IPS-20b (cell line): ENCODE results near the gene CLASP1.

Experiments used
- H3K27ac ChIP-seq: one replicate; pipeline ENCODE4 v1.5.1; 2013; ENCODE audit warnings: low read length
- H3K27me3 ChIP-seq: 2 replicates; pipeline ENCODE4 v1.6.1; 2013; ENCODE audit warnings: mild to moderate bottlenecking, low read length, inconsistent platforms; ENCODE audit not compliant: insufficient read depth
- H3K36me3 ChIP-seq: 2 replicates; pipeline ENCODE4 v1.6.1; 2013; ENCODE audit warnings: low read depth, mild to moderate bottlenecking, inconsistent platforms, low read length, moderate library complexity; ENCODE audit not compliant: insufficient read depth
- H3K4me1 ChIP-seq: 2 replicates; pipeline ENCODE4 v1.6.1; 2013; ENCODE audit warnings: mild to moderate bottlenecking, control low read depth, inconsistent platforms, low read length, moderate library complexity; ENCODE audit not compliant: insufficient read depth
- H3K4me3 ChIP-seq: 2 replicates; pipeline ENCODE4 v1.5.1; 2013; ENCODE audit warnings: mild to moderate bottlenecking, low read length, inconsistent platforms
- H3K9ac ChIP-seq: 2 replicates; pipeline ENCODE4 v1.6.1; 2013; ENCODE audit warnings: low read depth, mild to moderate bottlenecking, inconsistent platforms, low read length, moderate library complexity
- H3K9me3 ChIP-seq: 2 replicates; pipeline ENCODE4 v1.6.1; 2013; ENCODE audit warnings: mild to moderate bottlenecking, low read depth, low read length, inconsistent platforms; ENCODE audit not compliant: insufficient read depth

Gene CLASP1

DNA sequence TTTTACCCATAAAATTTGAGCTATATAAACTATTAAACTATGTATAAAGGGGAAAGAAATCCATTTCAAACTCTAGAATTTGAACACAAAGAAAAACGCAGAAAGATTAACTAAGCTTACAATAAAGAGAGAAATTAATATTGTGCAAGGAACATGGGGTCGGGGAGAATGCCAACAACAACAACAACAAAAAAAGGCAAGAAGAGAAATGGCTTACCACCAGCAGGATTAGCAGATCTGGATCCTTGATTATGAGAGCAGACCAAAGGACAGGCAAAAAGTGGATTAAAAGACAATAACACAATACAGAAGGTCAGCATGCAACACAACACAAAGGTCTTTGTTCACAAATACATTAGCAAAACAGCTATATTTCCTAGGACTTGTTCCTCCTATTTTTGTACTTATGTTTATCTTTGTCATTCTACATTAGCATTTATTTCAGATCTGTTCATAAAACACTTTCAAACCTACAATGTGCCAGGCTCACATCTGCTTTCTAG, 222.0 kb downstream of the CLASP1 start:
- H3K27ac ChIP-seq, result no peak overlapping the region
- peaks cover 69% of the 10 kb centered on the region for H3K36me3 ChIP-seq
- H3K9ac ChIP-seq, result no peak overlapping the region
- H3K27me3 ChIP-seq, result no peaks in the 10 kb centered on the region
- H3K9me3 ChIP-seq, result no peaks in the 10 kb centered on the region
- no peaks in the 10 kb centered on the region for H3K4me1 ChIP-seq
- H3K4me3 ChIP-seq, result no peak overlapping the region

DNA sequence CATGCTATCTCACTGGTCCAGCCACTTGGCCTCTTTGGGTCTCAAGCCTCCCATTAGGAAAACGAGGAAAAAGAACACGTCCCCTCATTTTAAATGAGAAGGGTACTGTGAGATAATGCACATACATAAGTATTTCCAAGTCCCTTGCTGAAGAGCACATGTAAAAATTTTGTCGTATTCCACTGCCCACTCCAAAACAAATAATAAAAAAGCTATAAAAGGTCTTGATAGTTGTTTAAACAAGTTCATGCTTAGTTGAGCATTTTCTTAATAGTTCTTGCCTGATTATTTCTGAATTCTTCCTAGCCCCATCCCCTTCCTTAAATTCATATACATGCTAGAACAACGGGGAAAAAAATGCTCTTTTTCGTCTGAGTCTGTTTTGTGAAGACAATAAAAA, 228.8 kb downstream of the CLASP1 start:
- peaks cover 53% of the 10 kb centered on the region for H3K36me3 ChIP-seq
- no peaks in the 10 kb centered on the region for H3K27me3 ChIP-seq
- H3K27ac ChIP-seq, result no peak overlapping the region
- no peaks in the 10 kb centered on the region for H3K9me3 ChIP-seq
- no peaks in the 10 kb centered on the region for H3K4me1 ChIP-seq
- H3K4me3 ChIP-seq, result no peak overlapping the region
- no peak overlapping the region for H3K9ac ChIP-seq

DNA sequence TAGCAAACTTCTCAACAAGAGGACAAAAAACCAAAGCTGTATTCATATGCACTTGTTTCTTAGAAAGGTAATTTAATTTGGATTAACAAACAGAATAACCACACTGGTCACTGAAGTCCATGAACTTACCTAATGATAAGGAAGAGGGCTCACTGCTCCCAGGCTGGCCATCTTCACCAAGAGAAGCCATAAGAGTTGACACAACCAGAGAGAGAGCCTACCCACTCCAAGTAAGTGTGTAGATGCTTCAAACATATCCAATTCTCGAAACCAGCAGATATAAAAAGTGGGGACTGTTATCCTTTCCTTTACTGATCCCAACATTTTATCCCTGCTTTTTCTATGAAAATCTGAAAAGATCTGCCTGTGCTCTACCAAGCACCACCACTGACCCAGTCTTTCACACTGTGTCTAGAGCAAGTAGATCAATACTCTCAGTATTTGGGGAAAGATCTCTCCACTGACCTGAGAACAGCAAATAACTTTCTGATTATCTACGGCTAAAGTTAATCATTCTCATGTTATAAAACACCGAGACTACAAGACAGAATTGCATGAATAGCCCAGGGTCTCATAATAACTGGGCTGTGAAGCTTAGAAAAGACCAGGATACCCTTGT, 230.1 kb downstream of the CLASP1 start:
- Histone ChIP-seq H3K27me3 (no peaks in the 10 kb centered on the region), H3K9me3 (no peaks in the 10 kb centered on the region), H3K4me1 (no peaks in the 10 kb centered on the region), H3K36me3 (peaks cover 47% of the 10 kb centered on the region), H3K27ac (no peak overlapping the region), H3K4me3 (no peak overlapping the region), H3K9ac (no peak overlapping the region)

DNA sequence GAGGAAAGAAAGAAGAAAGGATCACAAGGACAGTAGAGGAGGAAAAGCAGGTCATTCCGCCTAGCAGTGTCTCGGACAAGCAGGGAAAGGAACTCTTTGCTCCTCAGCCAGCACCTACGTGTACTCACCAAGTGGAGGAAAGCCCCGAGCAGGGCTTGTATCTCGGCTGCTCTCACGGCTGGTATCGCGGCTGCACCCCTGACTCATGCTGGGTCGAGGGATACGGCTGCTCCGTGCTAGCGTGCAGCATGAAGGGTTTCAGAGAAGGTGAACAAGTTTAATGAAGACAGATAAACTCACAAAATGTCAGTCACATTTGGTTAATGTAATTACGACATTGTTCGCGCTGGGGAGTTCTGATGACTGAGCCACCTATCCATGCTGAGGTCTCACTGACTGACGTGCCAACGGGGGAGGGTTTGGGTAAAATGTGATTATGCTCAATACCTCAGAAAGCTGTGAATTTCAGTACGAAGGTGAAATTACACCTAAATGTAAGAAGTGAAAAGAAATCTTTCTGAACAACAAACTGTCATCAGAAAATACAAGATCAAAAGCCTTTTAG, 230.7 kb downstream of the CLASP1 start:
- no peak overlapping the region for H3K9ac ChIP-seq
- no peaks in the 10 kb centered on the region for H3K27me3 ChIP-seq
- H3K27ac ChIP-seq, result no peak overlapping the region
- H3K4me3 ChIP-seq, result no peak overlapping the region
- H3K9me3 ChIP-seq, result no peaks in the 10 kb centered on the region
- H3K36me3 ChIP-seq, result peaks cover 49% of the 10 kb centered on the region
- no peaks in the 10 kb centered on the region for H3K4me1 ChIP-seq

DNA sequence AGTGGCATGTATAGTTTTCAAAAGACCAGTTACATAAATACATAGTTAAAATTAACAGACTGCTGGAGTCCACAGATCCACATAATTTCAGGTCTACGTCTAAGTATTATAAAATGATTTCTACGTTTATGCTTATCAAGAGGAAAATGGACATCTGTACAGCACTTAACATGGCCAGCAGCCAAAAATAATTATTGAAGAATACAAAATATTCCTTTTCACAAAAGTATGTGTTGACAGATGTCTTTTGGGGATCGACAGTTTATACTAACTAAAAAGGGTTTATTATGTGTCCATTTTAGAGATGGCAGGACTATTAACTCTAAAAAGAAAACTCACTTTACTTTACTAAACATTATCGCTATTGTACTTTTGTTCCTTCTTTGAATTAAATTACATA, 231.4 kb downstream of the CLASP1 start:
- Histone ChIP-seq H3K9me3 (no peaks in the 10 kb centered on the region), H3K27me3 (no peaks in the 10 kb centered on the region), H3K9ac (no peak overlapping the region), H3K4me1 (no peaks in the 10 kb centered on the region), H3K27ac (no peak overlapping the region), H3K4me3 (no peak overlapping the region), H3K36me3 (peaks cover 49% of the 10 kb centered on the region)

DNA sequence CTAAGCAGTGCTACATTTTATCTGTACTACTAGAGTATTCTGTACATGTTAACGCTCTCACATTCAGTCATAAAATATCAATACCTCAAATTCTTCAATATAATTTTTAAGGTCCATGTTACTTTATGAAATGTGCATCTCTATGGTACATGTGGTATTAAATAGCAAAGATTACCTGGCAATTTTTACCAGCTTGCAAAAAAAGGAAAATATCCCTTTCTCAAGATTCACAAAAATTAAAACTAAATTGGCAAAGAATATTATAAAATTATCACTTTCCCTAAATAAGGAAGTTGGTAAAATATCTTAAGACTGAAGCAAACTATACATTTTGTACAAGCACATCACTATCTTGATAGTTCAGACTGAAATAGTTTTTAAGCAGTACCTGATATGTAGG, 233.5 kb downstream of the CLASP1 start:
- no peaks in the 10 kb centered on the region for H3K9me3 ChIP-seq
- no peaks in the 10 kb centered on the region for H3K4me1 ChIP-seq
- no peak overlapping the region for H3K4me3 ChIP-seq
- no peak overlapping the region for H3K27ac ChIP-seq
- no peaks in the 10 kb centered on the region for H3K27me3 ChIP-seq
- no peak overlapping the region for H3K9ac ChIP-seq
- H3K36me3 ChIP-seq, result peaks cover 37% of the 10 kb centered on the region

DNA sequence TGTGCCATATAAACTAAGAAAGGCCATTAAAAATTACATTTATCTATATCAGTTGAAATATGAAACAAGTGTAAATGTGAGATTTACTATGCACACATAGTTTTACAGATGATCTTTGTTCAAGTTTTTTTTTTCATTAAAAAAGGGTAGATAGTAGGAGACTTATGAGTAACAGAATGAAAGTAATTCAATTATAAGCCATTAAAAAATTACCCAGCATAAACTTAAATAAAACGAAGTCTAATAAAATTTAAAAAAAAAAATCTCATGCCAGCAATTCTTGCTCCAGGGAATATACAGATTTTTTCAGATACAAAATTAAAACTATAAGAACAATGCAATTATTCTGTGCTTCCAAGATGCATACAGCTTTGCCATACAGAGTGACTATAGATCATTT, 236.9 kb downstream of the CLASP1 start:
- Histone ChIP-seq H3K9ac (no peak overlapping the region), H3K36me3 (peaks cover 46% of the 10 kb centered on the region), H3K9me3 (no peaks in the 10 kb centered on the region), H3K4me3 (no peak overlapping the region), H3K27me3 (no peaks in the 10 kb centered on the region), H3K4me1 (no peaks in the 10 kb centered on the region), H3K27ac (no peak overlapping the region)

DNA sequence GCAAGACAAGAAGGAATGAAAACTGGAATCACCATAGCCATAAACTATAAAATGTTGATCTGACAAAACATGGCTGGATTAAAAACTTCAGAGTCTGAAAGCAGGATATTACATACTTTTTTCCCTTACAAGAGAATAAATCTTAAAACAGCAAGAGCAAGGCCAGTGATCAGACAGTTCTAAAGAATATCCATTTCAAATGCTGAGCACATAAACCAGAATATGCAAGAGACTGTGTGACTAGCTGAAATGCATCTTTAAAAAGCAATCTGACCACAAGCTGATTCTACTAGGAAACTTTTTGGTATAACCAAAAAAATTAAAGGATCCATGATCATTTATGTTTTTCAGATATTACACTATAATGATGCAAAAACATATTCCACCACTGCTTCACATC, 239.3 kb downstream of the CLASP1 start:
- Histone ChIP-seq H3K4me1 (no peaks in the 10 kb centered on the region), H3K9ac (no peak overlapping the region), H3K4me3 (no peak overlapping the region), H3K27ac (no peak overlapping the region), H3K9me3 (no peaks in the 10 kb centered on the region), H3K36me3 (peaks cover 63% of the 10 kb centered on the region), H3K27me3 (no peaks in the 10 kb centered on the region)

DNA sequence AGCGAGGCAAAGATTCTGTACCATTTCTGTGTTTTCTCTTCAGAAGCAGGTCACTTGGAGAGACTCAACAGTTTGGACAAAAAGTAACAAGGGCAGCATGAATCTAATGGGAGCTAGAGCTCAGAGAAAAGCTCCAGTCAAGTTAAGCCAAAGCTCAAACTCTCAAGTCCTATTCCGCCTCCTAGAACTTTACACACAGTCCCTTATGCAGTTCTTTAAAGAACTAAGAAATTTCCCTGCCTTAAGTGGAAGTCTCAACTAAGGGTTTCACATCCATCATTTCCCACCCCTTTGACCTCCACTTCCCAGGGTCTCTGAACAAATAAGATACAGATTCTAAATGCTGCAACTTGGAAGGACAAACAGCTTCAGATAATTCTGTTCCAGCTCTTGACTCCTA, 239.9 kb downstream of the CLASP1 start:
- Histone ChIP-seq H3K27me3 (no peaks in the 10 kb centered on the region), H3K36me3 (peaks cover 62% of the 10 kb centered on the region), H3K9ac (no peak overlapping the region), H3K4me3 (no peak overlapping the region), H3K9me3 (no peaks in the 10 kb centered on the region), H3K27ac (no peak overlapping the region), H3K4me1 (no peaks in the 10 kb centered on the region)

DNA sequence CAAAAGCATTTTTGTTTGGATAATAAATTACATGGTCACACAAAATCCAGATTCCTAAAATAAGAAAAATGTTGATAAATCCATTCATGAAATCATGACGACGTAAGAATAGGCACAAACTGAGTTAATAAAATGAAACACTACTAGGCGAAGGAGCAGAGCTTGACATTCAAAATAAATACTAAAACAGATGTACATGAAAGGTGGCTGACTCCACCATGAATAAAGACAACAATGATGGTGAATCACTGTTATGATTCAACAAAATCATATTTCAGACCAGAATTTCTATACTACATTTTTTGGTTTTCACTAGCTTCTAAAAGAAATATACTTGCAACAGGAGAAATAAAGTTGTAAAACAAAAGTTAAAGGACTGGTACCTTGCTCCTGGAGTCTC, 240.6 kb downstream of the CLASP1 start:
- Histone ChIP-seq H3K9ac (no peak overlapping the region), H3K4me3 (no peak overlapping the region), H3K36me3 (peaks cover 62% of the 10 kb centered on the region), H3K27me3 (no peaks in the 10 kb centered on the region), H3K4me1 (no peaks in the 10 kb centered on the region), H3K27ac (no peak overlapping the region), H3K9me3 (no peaks in the 10 kb centered on the region)

DNA sequence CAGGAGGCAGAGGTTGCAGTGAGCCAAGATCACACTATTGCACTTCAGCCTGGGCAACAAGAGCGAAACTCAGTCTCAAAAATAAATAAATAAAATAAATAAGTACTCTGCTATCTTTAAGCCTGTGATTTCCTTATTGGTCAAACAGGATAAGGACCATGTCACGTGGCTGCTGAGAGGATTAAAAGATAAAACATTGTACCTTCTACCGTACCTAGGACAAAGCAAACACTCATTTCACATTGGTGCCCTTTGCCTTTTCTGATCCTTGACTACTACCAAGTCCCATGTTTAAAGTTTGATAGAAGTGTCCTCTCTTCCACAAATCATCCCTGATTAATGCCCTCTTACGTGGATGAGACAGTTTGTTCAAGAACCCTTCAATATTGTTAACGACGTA, 244.0 kb downstream of the CLASP1 start:
- Histone ChIP-seq H3K27ac (no peak overlapping the region), H3K9ac (no peak overlapping the region), H3K9me3 (no peaks in the 10 kb centered on the region), H3K36me3 (peaks cover 78% of the 10 kb centered on the region), H3K4me1 (no peaks in the 10 kb centered on the region), H3K27me3 (no peaks in the 10 kb centered on the region), H3K4me3 (no peak overlapping the region)

DNA sequence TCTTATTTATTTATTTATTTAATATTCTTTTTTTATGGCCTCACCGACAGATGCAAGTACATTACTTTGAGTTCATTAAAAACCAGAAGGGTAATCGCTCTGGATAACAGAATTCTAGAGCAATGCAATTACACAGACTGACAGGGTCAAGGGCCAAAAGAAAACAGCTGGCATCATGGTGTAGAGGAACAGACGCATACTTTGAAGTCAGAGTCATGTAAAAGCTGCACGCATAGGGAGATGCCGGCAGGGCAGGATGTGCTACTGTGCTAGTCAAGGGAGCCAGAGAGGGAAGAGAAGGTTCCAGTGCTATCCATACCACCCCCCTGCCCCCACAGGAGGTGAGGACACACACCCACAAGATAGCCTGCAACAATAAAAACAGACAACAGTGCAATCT, 249.1 kb downstream of the CLASP1 start:
- Histone ChIP-seq H3K4me1 (no peaks in the 10 kb centered on the region), H3K27me3 (no peaks in the 10 kb centered on the region), H3K4me3 (no peak overlapping the region), H3K9ac (no peak overlapping the region), H3K9me3 (no peaks in the 10 kb centered on the region), H3K27ac (no peak overlapping the region), H3K36me3 (peaks cover 72% of the 10 kb centered on the region)
